ENCODE measurements around the gene C2orf80.

DNA sequence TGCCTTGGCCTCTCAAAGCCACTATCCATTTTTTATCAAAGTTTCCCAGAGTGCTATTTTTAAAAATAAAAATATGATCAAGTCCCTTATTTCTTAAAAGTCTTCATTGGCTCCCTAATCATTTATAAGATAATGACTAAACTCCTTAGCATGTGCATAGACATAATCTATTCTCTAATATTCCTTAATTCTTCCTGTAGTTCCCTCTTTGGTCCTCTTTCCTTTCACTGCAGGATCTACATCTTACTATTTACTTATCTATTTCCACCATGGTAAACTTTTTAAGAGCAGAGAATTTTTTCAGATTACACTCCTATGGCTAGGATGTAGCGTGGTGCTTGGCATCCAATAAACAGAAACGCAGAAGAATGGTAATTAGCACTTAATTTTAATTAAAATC, 46.0 kb upstream of the C2orf80 start:
- TF ChIP-seq, protein P1, sequence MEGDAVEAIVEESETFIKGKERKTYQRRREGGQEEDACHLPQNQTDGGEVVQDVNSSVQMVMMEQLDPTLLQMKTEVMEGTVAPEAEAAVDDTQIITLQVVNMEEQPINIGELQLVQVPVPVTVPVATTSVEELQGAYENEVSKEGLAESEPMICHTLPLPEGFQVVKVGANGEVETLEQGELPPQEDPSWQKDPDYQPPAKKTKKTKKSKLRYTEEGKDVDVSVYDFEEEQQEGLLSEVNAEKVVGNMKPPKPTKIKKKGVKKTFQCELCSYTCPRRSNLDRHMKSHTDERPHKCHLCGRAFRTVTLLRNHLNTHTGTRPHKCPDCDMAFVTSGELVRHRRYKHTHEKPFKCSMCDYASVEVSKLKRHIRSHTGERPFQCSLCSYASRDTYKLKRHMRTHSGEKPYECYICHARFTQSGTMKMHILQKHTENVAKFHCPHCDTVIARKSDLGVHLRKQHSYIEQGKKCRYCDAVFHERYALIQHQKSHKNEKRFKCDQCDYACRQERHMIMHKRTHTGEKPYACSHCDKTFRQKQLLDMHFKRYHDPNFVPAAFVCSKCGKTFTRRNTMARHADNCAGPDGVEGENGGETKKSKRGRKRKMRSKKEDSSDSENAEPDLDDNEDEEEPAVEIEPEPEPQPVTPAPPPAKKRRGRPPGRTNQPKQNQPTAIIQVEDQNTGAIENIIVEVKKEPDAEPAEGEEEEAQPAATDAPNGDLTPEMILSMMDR (IDR thresholded peaks at IDR 0.05): no peak
- no peak for TF ChIP-seq EZH2 (IDR thresholded peaks at IDR 0.05; ENCODE audit: borderline replicate concordance, insufficient read depth, low read depth, low read length, poor library complexity, severe bottlenecking)

Data from B cell (primary cell).